ENCODE results near the gene SERPINE2.

SERPINE2 gene

DNA sequence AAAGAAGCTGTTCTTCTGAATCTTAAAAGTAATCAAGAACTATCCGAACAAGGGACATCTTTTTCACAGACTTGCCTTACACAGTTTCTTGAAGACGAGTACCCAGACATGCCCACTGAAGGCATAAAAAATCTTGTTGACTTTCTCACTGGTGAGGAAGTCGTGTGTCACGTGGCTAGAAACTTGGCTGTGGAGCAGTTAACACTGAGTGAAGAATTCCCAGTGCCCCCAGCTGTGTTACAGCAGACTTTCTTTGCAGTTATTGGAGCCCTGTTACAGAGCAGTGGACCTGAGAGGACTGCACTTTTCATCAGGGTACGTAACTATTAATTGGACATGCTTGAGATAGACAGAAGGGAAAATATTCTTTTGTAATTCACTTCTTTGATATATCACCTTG lies 79.4 kb downstream of the SERPINE2 start:
- H3K4me3 ChIP-seq (ENCODE audit: low read length), result no peak overlapping the region
- no peaks in the 10 kb centered on the region for H3K9me3 ChIP-seq (ENCODE audit: control insufficient read depth, low read length)
- H3K9ac ChIP-seq (ENCODE audit: low read length), result no peak overlapping the region
- no peaks in the 10 kb centered on the region for H3K36me3 ChIP-seq (ENCODE audit: control insufficient read depth, insufficient read depth, low read length)
- no peaks in the 10 kb centered on the region for H3K27me3 ChIP-seq (ENCODE audit: control insufficient read depth, insufficient read depth, low read length)
- peaks cover 13% of the 10 kb centered on the region for H3K4me1 ChIP-seq (ENCODE audit: control insufficient read depth, insufficient read depth, low read length)

DNA sequence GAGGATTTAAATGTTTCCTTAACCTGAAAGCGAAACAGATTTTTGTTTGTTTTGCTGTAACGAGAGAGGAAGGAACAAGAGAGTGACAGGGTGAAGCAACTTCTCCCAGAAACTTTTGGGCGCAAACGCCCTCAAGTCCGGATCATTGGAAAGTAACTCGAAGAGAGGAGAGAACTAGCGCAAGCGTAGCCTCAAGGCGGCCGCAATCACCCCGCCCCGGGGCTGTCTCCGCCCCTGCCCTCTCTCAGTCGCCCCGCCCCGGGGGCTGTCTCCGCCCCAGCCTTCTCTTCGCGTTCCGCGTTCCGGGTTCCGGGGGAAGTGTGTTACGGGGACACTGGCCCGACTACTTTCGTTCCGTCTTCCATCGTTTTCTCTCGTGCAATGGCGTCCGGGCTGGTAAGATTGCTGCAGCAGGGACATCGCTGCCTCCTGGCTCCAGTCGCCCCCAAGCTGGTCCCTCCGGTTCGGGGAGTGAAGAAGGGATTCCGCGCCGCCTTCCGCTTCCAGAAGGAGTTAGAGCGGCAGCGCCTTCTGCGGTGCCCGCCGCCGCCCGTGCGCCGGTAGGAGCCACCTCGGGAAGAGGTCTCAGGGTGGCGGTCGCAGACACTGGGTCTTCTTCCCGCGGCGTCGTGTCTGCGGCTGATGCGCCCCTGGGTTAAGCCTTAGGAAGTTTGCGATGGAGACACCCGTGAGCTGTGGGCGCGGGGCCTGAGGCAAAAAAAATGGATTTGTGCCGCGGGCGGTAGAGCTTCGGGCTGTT lies 81.8 kb downstream of the SERPINE2 start, which contains the start of gene MRPL44:
MRPL44 (plus strand) TSS at position 372 of the 760 bp plus-strand sequence; CDS start at position 382, 10 bp downstream.
- no peaks in the 10 kb centered on the region for H3K36me3 ChIP-seq (ENCODE audit: control insufficient read depth, insufficient read depth, low read length)
- no peaks in the 10 kb centered on the region for H3K9me3 ChIP-seq (ENCODE audit: control insufficient read depth, low read length)
- H3K9ac ChIP-seq (ENCODE audit: low read length), result peak within 1 kb of the TSS; percentile 83
- peak within 1 kb of the TSS; percentile 53 for H3K4me3 ChIP-seq (ENCODE audit: low read length)
- no peaks in the 10 kb centered on the region for H3K27me3 ChIP-seq (ENCODE audit: control insufficient read depth, insufficient read depth, low read length)
- peaks cover 13% of the 10 kb centered on the region for H3K4me1 ChIP-seq (ENCODE audit: control insufficient read depth, insufficient read depth, low read length)

DNA sequence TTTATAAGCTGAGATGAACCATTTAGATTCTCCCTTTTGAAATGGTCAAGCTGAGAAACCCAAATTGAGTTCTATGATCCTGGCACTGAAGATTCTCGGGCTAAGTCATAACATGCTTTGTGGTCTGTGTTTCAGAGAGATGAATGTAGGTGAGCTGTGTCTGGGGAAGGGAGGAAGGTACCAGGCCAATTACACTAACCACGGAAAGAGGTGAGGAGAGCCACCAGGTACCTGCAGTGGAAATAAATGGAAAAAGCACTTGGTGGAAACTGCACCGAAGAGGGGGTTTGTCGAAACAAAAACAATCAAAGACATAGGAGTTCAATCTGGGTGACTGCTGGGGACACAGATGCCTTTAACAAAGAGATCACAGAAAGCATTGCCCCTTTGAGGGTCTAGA lies 82.8 kb downstream of the SERPINE2 start:
- Histone ChIP-seq H3K9me3 (ENCODE audit: control insufficient read depth, low read length) (no peaks in the 10 kb centered on the region), H3K4me1 (ENCODE audit: control insufficient read depth, insufficient read depth, low read length) (peaks cover 13% of the 10 kb centered on the region), H3K27me3 (ENCODE audit: control insufficient read depth, insufficient read depth, low read length) (no peaks in the 10 kb centered on the region), H3K4me3 (ENCODE audit: low read length) (no peak overlapping the region), H3K36me3 (ENCODE audit: control insufficient read depth, insufficient read depth, low read length) (no peaks in the 10 kb centered on the region), H3K9ac (ENCODE audit: low read length) (peak overlapping the region; percentile 83)

DNA sequence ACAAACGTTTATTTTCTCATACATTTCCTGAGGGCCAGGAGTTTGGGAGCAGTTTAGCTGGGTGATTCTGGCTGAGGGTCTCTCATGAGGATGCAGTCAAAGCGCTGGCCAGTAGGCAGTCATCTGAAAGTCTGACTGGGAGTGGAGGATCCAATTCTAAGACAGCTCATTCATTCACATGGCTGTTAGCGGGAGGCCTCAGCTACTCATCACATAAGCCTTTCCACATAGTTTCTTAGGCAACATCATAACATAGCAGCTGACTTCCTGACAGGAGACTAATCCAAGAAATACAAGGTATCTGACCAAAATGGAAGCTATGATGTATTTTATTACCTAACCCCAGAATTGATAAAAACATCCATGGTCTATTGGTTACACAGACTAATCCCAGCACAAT lies 84.7 kb downstream of the SERPINE2 start:
- Histone ChIP-seq H3K4me1 (ENCODE audit: control insufficient read depth, insufficient read depth, low read length) (peaks cover under 1% of the 10 kb centered on the region), H3K4me3 (ENCODE audit: low read length) (no peak overlapping the region), H3K9ac (ENCODE audit: low read length) (no peak overlapping the region), H3K9me3 (ENCODE audit: control insufficient read depth, low read length) (no peaks in the 10 kb centered on the region), H3K27me3 (ENCODE audit: control insufficient read depth, insufficient read depth, low read length) (no peaks in the 10 kb centered on the region), H3K36me3 (ENCODE audit: control insufficient read depth, insufficient read depth, low read length) (no peaks in the 10 kb centered on the region)

DNA sequence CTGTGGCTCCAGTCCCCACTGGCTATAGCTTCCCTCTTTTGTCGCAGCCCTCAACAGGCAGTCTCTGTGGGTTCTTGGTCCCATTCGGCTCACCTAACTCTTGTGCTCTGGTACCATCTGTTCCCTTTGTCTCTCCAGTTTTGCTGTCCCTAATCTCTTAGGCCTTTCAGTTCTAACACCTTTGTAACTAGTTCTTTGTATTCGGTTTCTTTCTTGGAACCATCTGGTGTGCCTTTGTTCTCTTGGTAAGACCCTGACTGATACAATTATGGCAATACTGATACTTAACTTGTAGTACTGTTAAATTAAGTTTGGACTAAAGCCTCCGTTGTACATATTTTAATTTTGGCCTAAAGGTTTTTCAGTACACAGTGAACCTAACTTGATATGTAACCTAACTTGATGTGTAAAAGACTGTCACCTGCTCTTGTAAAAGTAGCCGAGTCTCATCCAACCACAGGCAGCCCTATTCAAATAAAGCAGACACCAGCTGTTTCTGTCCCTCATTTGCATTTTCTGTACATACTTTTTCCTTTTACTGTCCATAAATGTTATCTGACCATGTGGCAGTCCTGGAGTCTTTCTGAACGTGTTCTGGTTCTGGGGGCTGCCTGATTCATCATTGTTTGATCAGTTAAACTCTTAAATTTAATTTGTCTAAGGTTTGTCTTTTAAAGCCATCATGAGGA lies 86.7 kb downstream of the SERPINE2 start:
- Histone ChIP-seq H3K9me3 (ENCODE audit: control insufficient read depth, low read length) (no peaks in the 10 kb centered on the region), H3K4me1 (ENCODE audit: control insufficient read depth, insufficient read depth, low read length) (no peaks in the 10 kb centered on the region), H3K4me3 (ENCODE audit: low read length) (no peak overlapping the region), H3K36me3 (ENCODE audit: control insufficient read depth, insufficient read depth, low read length) (no peaks in the 10 kb centered on the region), H3K27me3 (ENCODE audit: control insufficient read depth, insufficient read depth, low read length) (no peaks in the 10 kb centered on the region), H3K9ac (ENCODE audit: low read length) (no peak overlapping the region)

DNA sequence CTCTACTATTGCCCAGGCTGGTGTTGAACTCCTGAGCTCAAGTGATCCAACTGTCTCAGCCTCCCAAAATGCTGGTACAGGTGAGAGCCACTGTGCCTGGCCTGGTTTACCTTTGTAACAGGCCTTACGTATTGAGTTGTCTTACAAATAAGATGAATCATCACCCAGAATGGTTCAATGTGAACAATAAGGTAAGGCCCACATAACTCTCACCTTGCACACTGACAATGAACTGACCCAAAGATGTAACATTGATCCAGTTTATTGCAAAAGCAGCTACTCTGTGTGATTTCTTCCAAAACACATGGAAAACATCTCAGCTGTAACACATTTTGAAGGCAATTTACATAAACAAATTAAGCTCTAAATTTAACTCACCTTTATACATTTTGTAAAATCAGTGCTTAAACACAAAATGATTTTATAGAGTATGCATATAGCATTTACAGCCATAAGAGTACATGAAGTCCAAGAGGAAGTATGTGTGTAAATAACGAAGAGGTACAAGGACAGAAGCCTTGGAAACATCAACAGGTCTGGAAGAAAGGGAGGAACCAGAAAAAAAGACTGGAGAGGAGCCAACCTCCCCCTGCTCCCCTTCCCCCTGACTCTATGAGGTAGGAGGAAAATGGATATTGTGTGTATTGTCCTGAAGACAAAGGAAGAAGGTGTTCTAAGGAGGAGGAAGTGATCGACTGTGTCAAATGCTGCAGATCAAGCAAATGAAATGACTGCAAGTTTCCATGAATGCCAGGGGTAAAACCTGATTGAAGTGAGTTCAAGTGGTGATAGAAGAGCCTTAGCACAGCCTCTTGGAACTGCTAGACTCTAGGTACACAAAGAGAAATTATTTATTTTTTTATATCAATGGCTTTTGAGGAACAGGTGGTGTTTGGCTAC lies 88.4 kb downstream of the SERPINE2 start:
- H3K9ac ChIP-seq (ENCODE audit: low read length), result no peak overlapping the region
- peaks cover 1% of the 10 kb centered on the region for H3K4me1 ChIP-seq (ENCODE audit: control insufficient read depth, insufficient read depth, low read length)
- no peaks in the 10 kb centered on the region for H3K36me3 ChIP-seq (ENCODE audit: control insufficient read depth, insufficient read depth, low read length)
- no peaks in the 10 kb centered on the region for H3K27me3 ChIP-seq (ENCODE audit: control insufficient read depth, insufficient read depth, low read length)
- H3K9me3 ChIP-seq (ENCODE audit: control insufficient read depth, low read length), result no peaks in the 10 kb centered on the region
- H3K4me3 ChIP-seq (ENCODE audit: low read length), result no peak overlapping the region

DNA sequence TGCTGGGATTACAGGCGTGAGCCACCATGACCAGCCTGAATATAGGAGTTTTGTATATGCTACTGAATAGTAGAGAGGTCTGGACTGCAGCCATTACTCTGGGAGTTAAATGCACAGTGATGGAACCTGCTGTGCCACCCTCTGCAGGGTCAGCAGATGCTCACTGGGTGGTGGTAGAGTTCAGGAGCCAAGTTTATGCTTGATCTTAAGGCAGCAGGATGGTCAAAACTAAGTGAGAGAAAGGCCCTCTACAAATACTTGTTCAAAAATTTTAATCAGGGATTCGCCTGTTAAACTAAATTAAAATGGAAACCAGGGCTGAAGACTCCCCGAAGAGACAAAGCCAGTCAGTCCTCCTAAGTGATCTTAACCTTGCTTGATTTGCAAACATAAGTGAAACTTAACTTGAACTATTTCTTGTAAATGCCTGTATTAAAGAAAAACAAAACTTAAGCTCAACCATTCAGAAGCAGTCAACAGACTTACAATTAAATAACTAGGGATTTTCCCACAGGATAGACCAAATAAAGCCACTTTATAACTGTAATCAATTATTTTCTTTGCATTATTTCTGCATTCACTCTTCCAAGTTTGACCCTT lies 89.7 kb downstream of the SERPINE2 start:
- Histone ChIP-seq H3K27me3 (ENCODE audit: control insufficient read depth, insufficient read depth, low read length) (no peaks in the 10 kb centered on the region), H3K4me3 (ENCODE audit: low read length) (no peak overlapping the region), H3K9ac (ENCODE audit: low read length) (no peak overlapping the region), H3K36me3 (ENCODE audit: control insufficient read depth, insufficient read depth, low read length) (no peaks in the 10 kb centered on the region), H3K9me3 (ENCODE audit: control insufficient read depth, low read length) (no peaks in the 10 kb centered on the region), H3K4me1 (ENCODE audit: control insufficient read depth, insufficient read depth, low read length) (peaks cover 6% of the 10 kb centered on the region)

DNA sequence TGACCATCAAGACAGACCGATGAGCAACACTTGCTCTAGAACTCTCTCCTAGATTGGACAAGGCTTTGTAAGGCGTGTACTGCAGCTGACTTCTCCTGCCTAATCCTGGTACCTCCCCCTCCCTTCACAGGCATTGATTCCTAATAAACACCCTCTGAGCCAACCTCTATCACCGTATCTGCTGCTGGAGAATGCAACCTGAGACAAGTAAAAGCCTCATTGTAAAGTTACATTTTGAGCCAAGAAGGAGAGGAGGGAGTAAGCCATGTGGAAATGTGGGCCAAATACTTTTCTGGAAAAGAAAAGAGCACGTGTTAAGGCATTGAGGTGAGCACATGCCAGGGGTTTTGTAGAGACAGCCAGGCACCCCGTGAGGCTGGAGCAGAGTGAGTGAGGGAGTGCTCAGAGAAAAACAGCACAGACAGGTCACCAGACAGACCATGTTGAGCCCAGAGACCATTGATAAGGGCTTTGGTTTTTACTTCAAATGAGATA lies 91.3 kb downstream of the SERPINE2 start:
- no peaks in the 10 kb centered on the region for H3K27me3 ChIP-seq (ENCODE audit: control insufficient read depth, insufficient read depth, low read length)
- H3K36me3 ChIP-seq (ENCODE audit: control insufficient read depth, insufficient read depth, low read length), result no peaks in the 10 kb centered on the region
- H3K9me3 ChIP-seq (ENCODE audit: control insufficient read depth, low read length), result no peaks in the 10 kb centered on the region
- H3K4me1 ChIP-seq (ENCODE audit: control insufficient read depth, insufficient read depth, low read length), result peaks cover 12% of the 10 kb centered on the region
- H3K4me3 ChIP-seq (ENCODE audit: low read length), result no peak overlapping the region
- no peak overlapping the region for H3K9ac ChIP-seq (ENCODE audit: low read length)

DNA sequence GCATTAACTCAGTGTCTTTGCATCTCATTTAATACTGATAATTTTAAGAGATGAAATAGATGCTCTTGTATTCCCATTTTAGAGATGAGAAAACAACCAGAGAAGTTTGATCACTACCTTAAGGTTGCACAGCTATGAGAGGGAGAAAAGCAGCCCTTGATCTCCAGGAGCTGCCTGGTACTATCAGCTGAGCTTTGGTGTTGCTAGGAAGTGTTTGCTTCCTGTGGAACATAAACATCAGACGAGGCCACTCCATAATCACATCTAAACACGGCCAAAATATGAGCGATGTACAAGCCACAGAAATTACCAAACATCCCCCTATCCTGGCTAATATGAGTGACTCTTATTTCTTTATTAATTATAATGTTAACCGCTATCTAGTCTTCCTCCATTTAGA lies 93.3 kb downstream of the SERPINE2 start:
- peaks cover 12% of the 10 kb centered on the region for H3K4me1 ChIP-seq (ENCODE audit: control insufficient read depth, insufficient read depth, low read length)
- no peaks in the 10 kb centered on the region for H3K27me3 ChIP-seq (ENCODE audit: control insufficient read depth, insufficient read depth, low read length)
- no peak overlapping the region for H3K4me3 ChIP-seq (ENCODE audit: low read length)
- H3K36me3 ChIP-seq (ENCODE audit: control insufficient read depth, insufficient read depth, low read length), result no peaks in the 10 kb centered on the region
- no peaks in the 10 kb centered on the region for H3K9me3 ChIP-seq (ENCODE audit: control insufficient read depth, low read length)
- no peak overlapping the region for H3K9ac ChIP-seq (ENCODE audit: low read length)

DNA sequence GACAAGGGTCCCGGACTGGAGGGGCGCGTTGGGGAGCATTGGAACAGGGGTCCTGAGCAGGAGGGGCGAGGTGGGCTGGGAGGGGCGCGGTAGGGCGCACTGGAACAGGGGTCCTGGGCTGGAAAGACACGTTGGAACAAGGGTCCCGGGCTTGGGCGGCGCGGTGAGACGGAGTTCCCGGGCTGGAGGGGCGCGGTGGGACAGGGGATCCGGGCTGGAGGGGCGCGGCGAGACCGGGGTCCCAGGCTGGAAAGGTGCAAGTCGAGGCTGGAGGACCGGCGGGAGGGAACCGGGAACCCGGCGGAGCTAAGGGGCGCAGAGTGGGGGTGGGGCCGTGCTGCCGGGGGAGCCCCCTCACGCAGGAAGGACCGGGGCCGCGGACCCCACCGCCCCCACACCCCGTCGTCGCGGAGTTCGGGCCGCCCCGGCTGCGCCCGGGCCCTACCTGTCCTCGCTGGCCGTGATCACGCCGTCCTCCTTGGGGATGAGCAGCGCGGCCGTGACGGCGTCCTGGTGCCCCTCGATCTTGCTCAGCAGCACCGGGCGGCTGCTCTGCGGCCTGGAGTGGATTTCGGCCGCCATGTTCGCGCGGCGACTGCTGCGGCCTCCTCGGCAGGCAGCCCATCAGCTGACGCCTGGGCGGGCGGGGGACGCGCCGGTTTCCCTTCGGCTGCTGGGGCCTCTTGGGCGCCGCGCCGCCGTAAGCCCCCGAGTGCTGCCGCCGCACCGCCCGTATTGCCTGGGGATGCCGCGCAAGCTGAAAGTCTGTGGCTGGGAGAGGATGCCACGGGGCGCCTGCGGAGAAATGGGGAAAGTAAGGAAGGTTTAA lies 94.2 kb downstream of the SERPINE2 start, which contains the start of gene WDFY1:
WDFY1 (minus strand) TSS at position 633 of the 829 bp plus-strand sequence; CDS start at position 582, 51 bp downstream.
- Histone ChIP-seq H3K9me3 (ENCODE audit: control insufficient read depth, low read length) (no peaks in the 10 kb centered on the region), H3K4me1 (ENCODE audit: control insufficient read depth, insufficient read depth, low read length) (peaks cover 12% of the 10 kb centered on the region), H3K9ac (ENCODE audit: low read length) (peak within 1 kb of the TSS; percentile 97), H3K27me3 (ENCODE audit: control insufficient read depth, insufficient read depth, low read length) (no peaks in the 10 kb centered on the region), H3K36me3 (ENCODE audit: control insufficient read depth, insufficient read depth, low read length) (no peaks in the 10 kb centered on the region), H3K4me3 (ENCODE audit: low read length) (peak within 1 kb of the TSS; percentile 84)

All from mucosa of stomach (tissue), 1 donor.